H1 (cell line): ENCODE results near the gene COX6A2. TPM values are rescaled to one million over a fixed set of nuclear protein-coding genes. Genes with fewer than 3 reads are reported as not detected.

Experiments used
- CTCF ChIA-PET: fragments of 300-600 bp; sonication (Branson Sonifier 250); formaldehyde crosslinking; loops from one replicate; lab custom pipeline; 2021; ENCODE audit not compliant: partially characterized antibody; lab: Charles Lee
- POLR2A ChIA-PET: fragments of 300-600 bp; sonication (Branson Sonifier 250); formaldehyde crosslinking; loops from one replicate; lab custom pipeline; 2021; ENCODE audit warnings: inconsistent platforms; ENCODE audit not compliant: partially characterized antibody; lab: Charles Lee
- DNase-seq, 2 experiments: peaks; one replicate each; pipeline versions ENCODE4 v3.0.0 to v3.0.0-alpha.2; 2010 to 2022; ENCODE audit warnings: low spot score in 2 of 2, low read depth in 1 of 2, mixed read lengths in 1 of 2
- FAIRE-seq: peaks from 2 replicates; lab custom pipeline; 2011; peaks lifted over from hg19 to GRCh38; lab: Jason Lieb, UNC
- H2AFZ ChIP-seq: 2 replicates; pipeline ENCODE4 v1.8.1; 2012; ENCODE audit warnings: low read length, inconsistent platforms
- H2AK5ac ChIP-seq: 2 replicates; pipeline ENCODE4 v1.6.1; 2013; ENCODE audit warnings: low read depth, low read length
- H2BK120ac ChIP-seq: replicated peaks from 2 replicates; pipeline ENCODE3; 2013; ENCODE audit warnings: low read depth, low read length, inconsistent platforms
- H2BK12ac ChIP-seq: 2 replicates; pipeline ENCODE4 v1.6.1; 2013; ENCODE audit warnings: low read depth, low read length
- H2BK15ac ChIP-seq: 2 replicates; pipeline ENCODE4 v1.6.1; 2013; ENCODE audit warnings: low read length
- H2BK20ac ChIP-seq: 2 replicates; pipeline ENCODE4 v1.6.1; 2013; ENCODE audit warnings: low read length
- H2BK5ac ChIP-seq: 2 replicates; pipeline ENCODE4 v1.6.1; 2013; ENCODE audit warnings: low read depth, low read length
- H3K14ac ChIP-seq: 2 replicates; pipeline ENCODE4 v1.6.1; 2013; ENCODE audit warnings: inconsistent platforms; ENCODE audit not compliant: insufficient read length
- H3K18ac ChIP-seq: 2 replicates; pipeline ENCODE4 v1.6.1; 2013; ENCODE audit warnings: low read length; ENCODE audit errors: extremely low read depth
- H3K23ac ChIP-seq: 2 replicates; pipeline ENCODE4 v1.6.1; 2013; ENCODE audit warnings: inconsistent platforms; ENCODE audit not compliant: insufficient read length
- H3K23me2 ChIP-seq: 2 replicates; pipeline ENCODE4 v1.6.1; 2013; ENCODE audit warnings: low read depth, low read length
- H3K27ac ChIP-seq: 2 replicates; pipeline ENCODE4 v1.6.1; 2011; ENCODE audit warnings: low read depth, low read length, inconsistent platforms
- H3K27me3 ChIP-seq, 4 experiments: replicated peaks in 1 of 4; 1 replicate in 1 of 4; 2 replicates in 3 of 4; pipeline versions ENCODE4 v1.6.1 to v1.8.1; 2011 to 2013; ENCODE audit warnings: low read length in 3 of 4, mild to moderate bottlenecking in 3 of 4, inconsistent platforms in 2 of 4, mixed read lengths in 2 of 4, moderate library complexity in 1 of 4; ENCODE audit not compliant: control insufficient read depth in 3 of 4, insufficient read depth in 3 of 4; ENCODE audit errors: extremely low read depth in 1 of 4
- H3K36me3 ChIP-seq, 4 experiments: 2 replicates each; pipeline versions ENCODE4 v1.6.1 to v1.8.1; 2011 to 2013; ENCODE audit warnings: mild to moderate bottlenecking in 4 of 4, low read length in 3 of 4, moderate library complexity in 2 of 4, control low read depth in 1 of 4, inconsistent platforms in 1 of 4; ENCODE audit not compliant: insufficient read depth in 4 of 4, control insufficient read depth in 2 of 4
- H3K4ac ChIP-seq: replicated peaks from 2 replicates; pipeline ENCODE3; 2013; ENCODE audit warnings: low read length, low read depth, mixed read lengths, inconsistent platforms; ENCODE audit not compliant: insufficient read length
- H3K4me1 ChIP-seq, 4 experiments: replicated peaks in 1 of 4; 1 replicate in 1 of 4; 2 replicates in 3 of 4; pipeline versions ENCODE4 v1.6.1 to v1.8.1; 2011 to 2013; ENCODE audit warnings: low read length in 3 of 4, inconsistent platforms in 2 of 4, mixed read lengths in 1 of 4; ENCODE audit not compliant: insufficient read depth in 4 of 4, control insufficient read depth in 3 of 4
- H3K4me2 ChIP-seq, 2 experiments: 2 replicates each; pipeline versions ENCODE4 v1.6.1 to v1.8.1; 2011 to 2013; ENCODE audit warnings: low read depth in 2 of 2, low read length in 2 of 2, control low read depth in 1 of 2, inconsistent platforms in 1 of 2, mild to moderate bottlenecking in 1 of 2; ENCODE audit not compliant: insufficient read depth in 1 of 2
- H3K4me3 ChIP-seq, 4 experiments: fragments of 200-600, 300-600 bp in 1 of 4; sonication (generic), shearing (Covaris generic), sonication (Bioruptor Twin) in 1 of 4; 2 replicates each; pipeline versions ENCODE4 v1.5.1 to v1.8.1; 2011 to 2016; ENCODE audit warnings: low read length in 4 of 4, low read depth in 3 of 4, control low read depth in 2 of 4, inconsistent platforms in 2 of 4, mild to moderate bottlenecking in 2 of 4, mixed read lengths in 1 of 4, moderate library complexity in 1 of 4; ENCODE audit not compliant: insufficient read depth in 2 of 4; ENCODE audit errors: extremely low read depth in 1 of 4
- H3K56ac ChIP-seq: replicated peaks from 2 replicates; pipeline ENCODE3; 2013; ENCODE audit warnings: low read depth, mild to moderate bottlenecking, mixed read lengths, low read length, inconsistent platforms; ENCODE audit not compliant: insufficient read length
- H3K79me1 ChIP-seq: 2 replicates; pipeline ENCODE4 v1.6.1; 2013; ENCODE audit warnings: low read depth, low read length, control low read depth
- H3K79me2 ChIP-seq, 2 experiments: 2 replicates each; pipeline versions ENCODE4 v1.6.1 to v1.8.1; 2012 to 2013; ENCODE audit warnings: low read length in 2 of 2, mild to moderate bottlenecking in 2 of 2, inconsistent platforms in 1 of 2; ENCODE audit not compliant: insufficient read depth in 2 of 2, control insufficient read depth in 1 of 2
- H3K9ac ChIP-seq, 4 experiments: replicated peaks in 1 of 4; 1 replicate in 1 of 4; 2 replicates in 3 of 4; pipeline versions ENCODE4 v1.6.1 to v1.8.1; 2011 to 2013; ENCODE audit warnings: low read depth in 3 of 4, low read length in 3 of 4, control low read depth in 2 of 4, mild to moderate bottlenecking in 2 of 4, moderate library complexity in 2 of 4, inconsistent platforms in 1 of 4; ENCODE audit errors: extremely low read depth in 1 of 4
- H3K9me3 ChIP-seq, 2 experiments: 2 replicates each; pipeline versions ENCODE4 v1.6.1 to v1.8.1; 2012 to 2013; ENCODE audit warnings: mild to moderate bottlenecking in 2 of 2, moderate library complexity in 2 of 2, control low read depth in 1 of 2, inconsistent platforms in 1 of 2, low read depth in 1 of 2, low read length in 1 of 2, mixed read lengths in 1 of 2; ENCODE audit not compliant: insufficient read depth in 2 of 2
- H4K20me1 ChIP-seq, 2 experiments: replicated peaks in 1 of 2; 2 replicates each; pipeline versions ENCODE3 to v1.8.1; 2011 to 2013; ENCODE audit warnings: inconsistent platforms in 2 of 2, low read length in 2 of 2, mild to moderate bottlenecking in 1 of 2; ENCODE audit not compliant: insufficient read depth in 2 of 2, control insufficient read depth in 1 of 2
- H4K5ac ChIP-seq: 2 replicates; pipeline ENCODE4 v1.6.1; 2013; ENCODE audit warnings: low read length, low read depth, mixed read lengths, inconsistent platforms; ENCODE audit not compliant: insufficient read length
- H4K8ac ChIP-seq: 2 replicates; pipeline ENCODE4 v1.8.0; 2013; ENCODE audit warnings: mild to moderate bottlenecking, moderate library complexity, low read length, inconsistent platforms; ENCODE audit not compliant: insufficient read depth; ENCODE audit errors: extremely low read depth
- H4K91ac ChIP-seq: replicated peaks from 2 replicates; pipeline ENCODE3; 2013; ENCODE audit warnings: low read length, mixed read lengths, inconsistent platforms; ENCODE audit not compliant: insufficient read length
- GTF2F1 ChIP-seq: IDR thresholded peaks from 2 replicates; pipeline ENCODE4 v1.6.1; 2012; ENCODE audit warnings: low read depth, low read length, improper control_type of control experiment, borderline replicate concordance
- HDAC2 ChIP-seq, 2 experiments: fragments of 300-600 bp in 1 of 2; sonication (generic) in 1 of 2; IDR thresholded peaks; 2 replicates each; pipeline ENCODE4 v1.6.1; 2011 to 2012; ENCODE audit warnings: low read depth in 2 of 2, low read length in 2 of 2, mild to moderate bottlenecking in 2 of 2, moderate library complexity in 2 of 2, borderline replicate concordance in 1 of 2, inconsistent platforms in 1 of 2
- HDAC6 ChIP-seq: IDR thresholded peaks from one replicate; pipeline ENCODE4 v1.7.1; 2012; ENCODE audit warnings: low read depth, mild to moderate bottlenecking, inconsistent platforms, low read length, moderate library complexity
- MAFK ChIP-seq: IDR thresholded peaks from 2 replicates; pipeline ENCODE4 v1.6.1; 2012; ENCODE audit warnings: low read depth, mild to moderate bottlenecking, improper control_type of control experiment, low read length
- RBBP5 ChIP-seq: IDR thresholded peaks from 2 replicates; pipeline ENCODE4 v1.7.1; 2012; ENCODE audit warnings: low read depth, mild to moderate bottlenecking, inconsistent platforms, low read length, moderate library complexity, borderline replicate concordance
- SP1 ChIP-seq: IDR thresholded peaks from 2 replicates; pipeline ENCODE4 v1.6.1; 2011; ENCODE audit warnings: low read depth, low read length
- WGBS, 2 experiments: shearing (Covaris generic) in 1 of 2; methylation state at CpG; one replicate each; pipeline versions ENCODE4 v1.1.6 to v1.1.7; 2013 to 2015; ENCODE audit warnings: low lambda C conversion rate in 2 of 2, mixed read lengths in 2 of 2, inconsistent platforms in 1 of 2, low coverage in 1 of 2, missing lambda C conversion rate in 1 of 2; ENCODE audit not compliant: insufficient replicate concordance in 2 of 2, insufficient coverage in 1 of 2, insufficient read length in 1 of 2; ENCODE audit errors: extremely low coverage in 1 of 2, missing lambda C conversion rate in 1 of 2; 5-methylcytosine and 5-hydroxymethylcytosine counted together
- polyA plus RNA-seq, 7 experiments: library from polyadenylated mRNA; depleted of rRNA in 3 of 7; stranded (reverse) in 5 of 7; unstranded in 2 of 7; fragments of >200 nt in 5 of 7; fragments of 200-250 nt in 2 of 7; gene quantifications; 1 replicate in 5 of 7; 2 replicates in 1 of 7; 4 replicates in 1 of 7; pipeline versions ENCODE4 v1.2.1 to v1.2.3, GENCODE V29; 2011 to 2013; ENCODE audit warnings: missing spikeins in 2 of 7, mixed read lengths in 2 of 7
- total RNA-seq: library from RNA; stranded (reverse); fragmentation: NEBNext Ultra II Directional; extraction: Animal tissue kit (Norgen Biotek cat#: 25700); gene quantifications from 2 replicates; pipeline ENCODE4 v1.2.1, GENCODE V29; 2021
- TF ChIP-seq, protein P1 (sequence below), 3 experiments: IDR thresholded peaks; 1 replicate in 2 of 3; 2 replicates in 1 of 3; pipeline versions ENCODE4 v1.5.1 to v1.6.1; 2011; ENCODE audit warnings: low read length in 3 of 3, mild to moderate bottlenecking in 3 of 3, inconsistent platforms in 2 of 3, low read depth in 1 of 3, moderate library complexity in 1 of 3; ENCODE audit not compliant: insufficient read depth in 1 of 3; ENCODE audit errors: control extremely low read depth in 1 of 3

The COX6A2 gene
- total and polyA plus RNA-seq, 2 of the 8 experiments (the other 6 are each of a cell fraction or from before 2014, with no cell fraction given): 0.79 TPM; not detected in 1

DNA sequence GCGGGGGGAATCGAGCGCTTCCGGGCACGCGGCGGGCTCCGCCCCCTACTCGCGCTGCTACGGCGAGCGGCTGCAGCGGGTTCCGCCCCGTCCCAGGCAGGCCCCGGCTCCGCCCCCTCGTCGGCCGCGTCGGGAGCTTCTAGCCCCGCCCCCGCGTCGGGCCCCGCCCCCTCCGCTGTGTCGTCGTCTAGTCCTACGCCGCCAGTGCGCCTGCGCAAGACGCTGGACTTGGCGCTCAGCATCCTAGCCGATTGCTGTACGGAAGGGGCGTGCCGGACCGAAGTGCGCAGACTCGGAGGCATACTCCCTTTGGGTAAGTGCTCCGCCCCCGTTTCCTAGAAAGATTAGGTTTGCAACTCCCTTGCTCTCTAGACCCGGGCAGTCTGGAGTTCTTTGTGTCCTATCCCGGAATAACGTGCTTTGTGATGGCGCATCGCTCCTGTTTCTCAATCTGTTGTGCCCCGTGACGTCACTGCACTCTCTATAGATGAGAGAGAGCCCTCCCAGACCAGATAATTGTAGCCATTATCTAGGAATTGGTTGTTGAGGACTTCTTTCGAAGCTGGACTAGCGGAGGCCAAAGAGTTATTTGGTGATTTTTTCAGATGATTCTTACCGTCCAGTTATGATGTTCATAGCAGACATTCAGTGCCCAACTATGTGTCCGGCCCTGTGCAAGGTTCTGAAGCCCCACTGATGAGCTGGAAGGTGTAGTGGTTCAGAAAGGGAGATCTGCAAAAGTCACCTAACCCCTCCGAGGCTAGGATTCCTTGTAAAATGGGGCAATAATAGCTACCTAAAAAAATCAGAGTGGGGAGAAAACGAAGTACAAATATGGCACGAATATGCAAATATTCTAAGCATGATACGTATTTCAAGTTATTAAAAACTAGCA lies 31.8 kb upstream of the COX6A2 start:
- peak overlapping the region; percentile 43; the same call in 1 of the 2 replicates for H2AFZ ChIP-seq
- TF ChIP-seq MAFK (no peak), RBBP5 (no peak), SP1 (peak; percentile 3; the same call in 1 of the 2 replicates), HDAC2 (IDR thresholded peaks at IDR 0.05; ENCODE audit: borderline replicate concordance in 1 of 2, low read depth in 2 of 2, low read length in 2 of 2) (no peak), HDAC6 (no peak), GTF2F1 (no peak)
- TF ChIP-seq, protein P1, sequence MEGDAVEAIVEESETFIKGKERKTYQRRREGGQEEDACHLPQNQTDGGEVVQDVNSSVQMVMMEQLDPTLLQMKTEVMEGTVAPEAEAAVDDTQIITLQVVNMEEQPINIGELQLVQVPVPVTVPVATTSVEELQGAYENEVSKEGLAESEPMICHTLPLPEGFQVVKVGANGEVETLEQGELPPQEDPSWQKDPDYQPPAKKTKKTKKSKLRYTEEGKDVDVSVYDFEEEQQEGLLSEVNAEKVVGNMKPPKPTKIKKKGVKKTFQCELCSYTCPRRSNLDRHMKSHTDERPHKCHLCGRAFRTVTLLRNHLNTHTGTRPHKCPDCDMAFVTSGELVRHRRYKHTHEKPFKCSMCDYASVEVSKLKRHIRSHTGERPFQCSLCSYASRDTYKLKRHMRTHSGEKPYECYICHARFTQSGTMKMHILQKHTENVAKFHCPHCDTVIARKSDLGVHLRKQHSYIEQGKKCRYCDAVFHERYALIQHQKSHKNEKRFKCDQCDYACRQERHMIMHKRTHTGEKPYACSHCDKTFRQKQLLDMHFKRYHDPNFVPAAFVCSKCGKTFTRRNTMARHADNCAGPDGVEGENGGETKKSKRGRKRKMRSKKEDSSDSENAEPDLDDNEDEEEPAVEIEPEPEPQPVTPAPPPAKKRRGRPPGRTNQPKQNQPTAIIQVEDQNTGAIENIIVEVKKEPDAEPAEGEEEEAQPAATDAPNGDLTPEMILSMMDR (IDR thresholded peaks at IDR 0.05; ENCODE audit: control extremely low read depth in 1 of 3, insufficient read depth in 1 of 3, low read depth in 1 of 3, low read length in 3 of 3): no peak

More for the DNA sequence above, 31.8 kb upstream of the COX6A2 start:
- ChIA-PET POLR2A (interaction anchor here (0.6 to 4.5 kb wide), 16 partner anchors 8 to 386 kb away, joined by 3 to 40 read pairs (median 4); partner anchors contain the start of genes FUS, KAT8, TGFB1I1 and ZNF646), CTCF (interaction anchor here (0.7 to 2.7 kb wide), 32 partner anchors 8 to 417 kb away, joined by 3 to 35 read pairs (median 4); partner anchors contain the start of genes AHSP, TGFB1I1 and ZNF267)
- H2BK20ac ChIP-seq: no peak overlapping the region
- no peak overlapping the region for H2BK15ac ChIP-seq
- peak overlapping the region; percentile 91 to 99 (median 99) for H3K9ac ChIP-seq
- H2AK5ac ChIP-seq: no peak overlapping the region
- no peaks in the 10 kb centered on the region for H3K9me3 ChIP-seq
- peak overlapping the region; percentile 96; the same call in 1 of the 2 replicates for H3K18ac ChIP-seq
- H3K23me2 ChIP-seq: peaks cover 11% of the 10 kb centered on the region; the same call in 1 of the 2 replicates
- peak overlapping the region; percentile 98 for H4K91ac ChIP-seq
- H3K23ac ChIP-seq: no peak overlapping the region
- no peak overlapping the region for H3K4ac ChIP-seq
- peaks cover 0 to 16% (median 6%) of the 10 kb centered on the region in 4 experiments; a peak in 5 of 7 replicates for H3K4me1 ChIP-seq
- peak overlapping the region; percentile 94; the same call in 1 of the 2 replicates for H2BK12ac ChIP-seq
- peak overlapping the region; percentile 70 to 85 (median 76) for H3K4me3 ChIP-seq
- peak overlapping the region; percentile 99 for H4K5ac ChIP-seq
- peaks cover 0 to 27% of the 10 kb centered on the region in 2 experiments; a peak in 2 of 4 replicates for H3K79me2 ChIP-seq
- no peak overlapping the region for H3K14ac ChIP-seq
- no peak overlapping the region for H2BK120ac ChIP-seq
- peak overlapping the region; percentile 97 for H2BK5ac ChIP-seq
- H4K20me1 ChIP-seq: peaks cover 14 to 20% of the 10 kb centered on the region in 2 experiments
- peak overlapping the region; percentile 88 to 98 for H3K4me2 ChIP-seq
- H3K27me3 ChIP-seq: no peaks in the 10 kb centered on the region
- peak; percentile 99 to 100 for DNase-seq
- H4K8ac ChIP-seq: peak overlapping the region; percentile 100; the same call in 1 of the 2 replicates
- H3K36me3 ChIP-seq: peaks cover 0 to 13% (median 0%) of the 10 kb centered on the region in 4 experiments; a peak in 2 of 8 replicates
- H3K79me1 ChIP-seq: peaks cover 8% of the 10 kb centered on the region
- no peak for FAIRE-seq
- peak overlapping the region; percentile 94 for H3K56ac ChIP-seq
- 9% methylated on average over 39 of the region's 61 CpGs; no CpG with 5 or more reads in 1 of the 2 experiments for WGBS, 2 experiments
- H3K27ac ChIP-seq: peak overlapping the region; percentile 99
